Measurements from ENCODE around the gene SCUBE1.

Gene SCUBE1

DNA sequence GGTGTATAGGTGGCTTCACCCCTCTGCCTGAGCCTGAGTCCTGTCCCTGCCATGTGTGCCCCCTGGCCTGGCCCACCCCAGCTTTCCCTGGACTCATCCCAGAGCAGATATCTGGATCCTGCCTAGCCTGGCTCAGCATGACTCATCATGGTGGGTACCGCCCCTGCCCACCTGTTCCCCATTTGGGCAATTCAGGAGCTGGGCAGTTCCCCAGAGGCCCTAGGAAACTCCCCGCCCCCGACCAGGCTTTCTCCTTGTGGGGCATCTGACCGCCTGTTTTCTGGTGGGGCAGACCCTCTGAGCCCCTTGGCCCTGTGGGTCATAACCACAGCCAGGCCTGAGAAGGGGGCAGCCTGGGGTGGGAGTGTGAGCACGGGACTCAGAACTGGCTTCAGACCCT lies 187.4 kb downstream of the SCUBE1 start:
- TF ChIP-seq MAX (IDR thresholded peaks at IDR 0.05) (no peak), CEBPB (IDR thresholded peaks at IDR 0.05) (no peak), YY1 (IDR thresholded peaks at IDR 0.05; ENCODE audit: low read depth) (no peak), USF1 (IDR thresholded peaks at IDR 0.05) (no peak), CREB1 (IDR thresholded peaks at IDR 0.05; ENCODE audit: low read depth) (no peak), FOXM1 (IDR thresholded peaks at IDR 0.05; ENCODE audit: borderline replicate concordance, low read depth) (no peak), TCF12 (IDR thresholded peaks at IDR 0.05; ENCODE audit: low read depth) (no peak), TAF1 (IDR thresholded peaks at IDR 0.05; ENCODE audit: low read depth) (no peak), RAD21 (IDR thresholded peaks at IDR 0.05; ENCODE audit: low read depth) (no peak), NFIC (IDR thresholded peaks at IDR 0.05) (no peak), ZBTB7A (IDR thresholded peaks at IDR 0.05; ENCODE audit: low read depth) (no peak), EP300 (IDR thresholded peaks at IDR 0.05; ENCODE audit: borderline replicate concordance) (no peak), TEAD4 (IDR thresholded peaks at IDR 0.05) (no peak), EGR1 (IDR thresholded peaks at IDR 0.05) (no peak), REST (IDR thresholded peaks at IDR 0.05; ENCODE audit: low read depth) (no peak)

DNA sequence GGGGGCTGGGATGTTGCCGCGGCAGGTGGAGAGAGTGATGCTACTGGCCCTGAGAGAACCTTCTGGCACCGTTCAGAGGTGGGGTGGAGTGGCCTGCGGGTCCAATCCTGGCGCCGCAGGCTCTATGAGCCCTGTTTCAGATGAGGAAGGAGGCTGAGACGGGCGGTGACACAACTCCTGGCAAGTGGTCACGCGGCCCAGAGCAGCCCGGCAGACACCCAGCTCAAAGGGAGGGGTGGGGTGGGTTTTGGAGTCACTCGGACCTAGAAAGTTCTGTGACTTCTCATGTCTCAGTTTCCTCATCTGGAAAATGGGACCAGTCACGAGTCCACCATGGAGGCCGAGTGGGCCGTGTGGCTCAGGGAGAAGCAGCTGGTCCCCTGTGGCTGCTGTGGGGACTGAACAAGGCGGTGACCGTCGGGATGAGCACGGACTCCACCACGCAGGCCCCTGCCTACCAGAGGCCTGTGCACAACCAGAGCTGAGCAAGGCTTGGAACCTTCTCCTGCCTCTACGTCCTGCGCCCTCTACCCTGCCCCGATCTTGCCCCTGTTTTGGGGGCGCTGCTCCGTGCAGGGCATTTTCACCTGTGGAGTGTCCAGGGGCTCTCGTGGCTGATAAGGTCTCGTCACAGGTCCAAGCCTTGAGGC lies 188.2 kb downstream of the SCUBE1 start:
- TF ChIP-seq ZBTB7A (IDR thresholded peaks at IDR 0.05; ENCODE audit: low read depth) (no peak), REST (IDR thresholded peaks at IDR 0.05; ENCODE audit: low read depth) (no peak), TEAD4 (IDR thresholded peaks at IDR 0.05) (no peak), RAD21 (IDR thresholded peaks at IDR 0.05; ENCODE audit: low read depth) (no peak), USF1 (IDR thresholded peaks at IDR 0.05) (no peak), TCF12 (IDR thresholded peaks at IDR 0.05; ENCODE audit: low read depth) (no peak), CEBPB (IDR thresholded peaks at IDR 0.05) (no peak), MAX (IDR thresholded peaks at IDR 0.05) (no peak), TAF1 (IDR thresholded peaks at IDR 0.05; ENCODE audit: low read depth) (no peak), YY1 (IDR thresholded peaks at IDR 0.05; ENCODE audit: low read depth) (no peak), FOXM1 (IDR thresholded peaks at IDR 0.05; ENCODE audit: borderline replicate concordance, low read depth) (no peak)

DNA sequence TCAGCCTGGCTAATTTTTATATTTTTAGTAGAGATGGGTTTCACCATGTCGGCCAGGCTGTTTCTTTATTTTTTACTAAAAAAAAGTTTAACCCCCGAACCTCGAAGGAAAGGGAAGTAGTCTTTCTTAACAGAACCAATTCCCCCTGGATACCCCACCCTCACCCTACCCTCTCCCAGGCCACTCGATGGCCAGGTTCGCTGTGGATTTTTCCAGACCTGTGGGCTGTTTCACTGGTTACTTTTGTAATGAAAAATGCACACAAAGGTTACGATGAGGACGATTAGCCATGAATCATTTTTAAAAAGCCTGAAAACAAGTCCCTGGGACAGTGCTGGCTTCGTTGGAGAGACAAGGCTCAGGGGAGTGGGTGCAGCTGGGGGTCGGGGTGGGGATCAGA lies 189.3 kb downstream of the SCUBE1 start:
- TF ChIP-seq USF1 (IDR thresholded peaks at IDR 0.05) (no peak), MAX (IDR thresholded peaks at IDR 0.05) (no peak), CREB1 (IDR thresholded peaks at IDR 0.05; ENCODE audit: low read depth) (no peak), CEBPB (IDR thresholded peaks at IDR 0.05) (no peak), TCF12 (IDR thresholded peaks at IDR 0.05; ENCODE audit: low read depth) (no peak), FOXM1 (IDR thresholded peaks at IDR 0.05; ENCODE audit: borderline replicate concordance, low read depth) (no peak), TAF1 (IDR thresholded peaks at IDR 0.05; ENCODE audit: low read depth) (no peak), TEAD4 (IDR thresholded peaks at IDR 0.05) (no peak), RAD21 (IDR thresholded peaks at IDR 0.05; ENCODE audit: low read depth) (no peak), NFIC (IDR thresholded peaks at IDR 0.05) (no peak), REST (IDR thresholded peaks at IDR 0.05; ENCODE audit: low read depth) (no peak), EP300 (IDR thresholded peaks at IDR 0.05; ENCODE audit: borderline replicate concordance) (no peak), ZBTB7A (IDR thresholded peaks at IDR 0.05; ENCODE audit: low read depth) (no peak), YY1 (IDR thresholded peaks at IDR 0.05; ENCODE audit: low read depth) (no peak), EGR1 (IDR thresholded peaks at IDR 0.05) (no peak)
